Ishikawa (cell line): ENCODE data around the gene NR3C1.

Experiments
- CEBPB ChIP-seq: IDR thresholded peaks from 2 replicates; pipeline ENCODE4 v1.6.1; 2012
- CREB1 ChIP-seq: IDR thresholded peaks from 2 replicates; pipeline ENCODE4 v1.6.1; 2012; ENCODE audit warnings: low read depth
- EGR1 ChIP-seq: IDR thresholded peaks from 2 replicates; pipeline ENCODE4 v1.6.1; 2012
- EP300 ChIP-seq: IDR thresholded peaks from 2 replicates; pipeline ENCODE4 v1.6.1; 2012; ENCODE audit warnings: borderline replicate concordance
- FOXM1 ChIP-seq: IDR thresholded peaks from 2 replicates; pipeline ENCODE4 v1.6.1; 2012; ENCODE audit warnings: low read depth, borderline replicate concordance
- MAX ChIP-seq: IDR thresholded peaks from 2 replicates; pipeline ENCODE4 v1.6.1; 2012
- NFIC ChIP-seq: IDR thresholded peaks from 2 replicates; pipeline ENCODE4 v1.6.1; 2012
- RAD21 ChIP-seq: IDR thresholded peaks from 2 replicates; pipeline ENCODE4 v1.6.1; 2012; ENCODE audit warnings: low read depth
- REST ChIP-seq: IDR thresholded peaks from 2 replicates; pipeline ENCODE4 v1.6.1; 2012; ENCODE audit warnings: low read depth, mild to moderate bottlenecking
- TAF1 ChIP-seq: IDR thresholded peaks from 2 replicates; pipeline ENCODE4 v1.6.1; 2012; ENCODE audit warnings: low read depth, mild to moderate bottlenecking
- TCF12 ChIP-seq: IDR thresholded peaks from 2 replicates; pipeline ENCODE4 v1.6.1; 2012; ENCODE audit warnings: low read depth
- TEAD4 ChIP-seq: IDR thresholded peaks from 2 replicates; pipeline ENCODE4 v1.6.1; 2012
- USF1 ChIP-seq: IDR thresholded peaks from 2 replicates; pipeline ENCODE4 v1.6.1; 2012
- YY1 ChIP-seq: IDR thresholded peaks from 2 replicates; pipeline ENCODE4 v1.6.1; 2012; ENCODE audit warnings: low read depth
- ZBTB7A ChIP-seq: IDR thresholded peaks from 2 replicates; pipeline ENCODE4 v1.6.1; 2012; ENCODE audit warnings: low read depth

Gene NR3C1

GRCh38 chr5:143397302-143398052 is 6.0 kb downstream of the NR3C1 start:
- TF ChIP-seq CREB1 (no peak), REST (no peak), TEAD4 (no peak)

GRCh38 chr5:143396353-143396940 is 7.0 kb downstream of the NR3C1 start:
- TF ChIP-seq TCF12 (no peak), CREB1 (no peak), CEBPB (no peak), MAX (no peak), FOXM1 (no peak), EGR1 (no peak), RAD21 (no peak), ZBTB7A (no peak)

DNA sequence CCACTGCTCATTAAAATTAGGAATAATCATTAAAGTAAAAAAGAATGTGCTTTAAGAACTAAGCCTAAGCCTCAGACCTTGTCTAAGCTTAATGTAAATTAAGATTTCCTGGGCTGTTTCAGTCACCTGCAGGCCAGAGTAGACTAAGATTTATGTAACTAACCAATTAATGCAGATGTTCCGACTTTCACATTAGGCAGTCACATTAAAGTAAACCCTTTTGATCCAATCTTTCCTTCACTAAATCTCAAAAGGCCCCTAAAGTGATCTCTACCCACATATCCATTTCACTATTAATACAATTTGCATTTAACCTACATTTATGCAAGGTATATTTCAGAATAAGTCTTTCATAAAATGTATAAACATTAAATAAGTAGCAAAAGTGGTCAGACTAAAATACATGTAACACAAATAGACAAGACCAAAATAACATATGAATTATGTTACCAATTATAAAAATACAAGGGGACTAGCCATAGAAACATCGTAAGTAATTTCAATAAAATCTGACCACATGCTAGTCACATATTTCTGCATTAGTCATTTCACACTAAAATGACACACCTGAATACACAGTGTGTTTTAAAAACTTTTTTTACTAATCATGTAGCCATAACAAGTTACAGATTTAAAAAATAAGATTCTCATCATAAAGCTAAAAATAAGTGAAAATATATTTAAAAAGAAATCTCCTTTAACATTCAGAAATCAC is 7.7 kb downstream of the NR3C1 start:
- TF ChIP-seq TCF12 (no peak), MAX (no peak), TAF1 (no peak), REST (no peak), RAD21 (no peak), FOXM1 (no peak), USF1 (no peak), ZBTB7A (no peak), EP300 (no peak), TEAD4 (no peak)

DNA sequence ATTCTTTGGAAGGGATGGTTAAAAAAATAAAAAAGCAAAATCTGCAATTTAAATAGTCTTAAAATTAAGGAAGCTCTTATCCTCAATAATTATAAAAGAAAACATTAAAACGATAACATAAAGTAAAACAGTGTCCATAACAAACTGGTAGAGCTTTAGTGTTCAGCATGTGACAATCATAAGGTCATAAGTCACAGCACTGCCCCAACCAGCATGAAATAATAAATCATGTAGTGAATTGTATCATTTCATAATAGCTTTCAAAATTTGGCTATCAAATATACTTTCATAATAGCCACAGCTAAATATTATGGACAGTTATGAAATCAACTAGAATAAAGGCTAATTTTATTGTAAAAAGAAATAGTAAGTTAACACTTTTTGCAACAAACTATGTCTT is 10.0 kb downstream of the NR3C1 start:
- TF ChIP-seq CEBPB (no peak), ZBTB7A (no peak), YY1 (no peak), TEAD4 (no peak), FOXM1 (no peak), REST (no peak), RAD21 (no peak), MAX (no peak), CREB1 (no peak), USF1 (no peak), EGR1 (no peak), NFIC (no peak), EP300 (no peak)
